BJ (cell line): ENCODE measurements around the gene TTLL3. TPM values are rescaled to one million over a fixed set of nuclear protein-coding genes. Genes with fewer than 3 reads are reported as not detected.

ENCODE experiments used
- CTCF ChIA-PET: fragments of 350-600 bp; formaldehyde crosslinking; extraction: SDS; loops from one replicate; lab custom pipeline; 2021; ENCODE audit warnings: antibody characterized with exemption, inconsistent platforms; lab: Yijun Ruan, JAX
- POLR2A ChIA-PET: fragments of 300-600 bp; sonication (Branson Sonifier 250); formaldehyde crosslinking; extraction: SDS; loops from one replicate; lab custom pipeline; 2021; ENCODE audit warnings: antibody characterized with exemption; lab: Charles Lee
- DNase-seq: peaks from one replicate; pipeline ENCODE4 v3.0.0-alpha.2; 2011; ENCODE audit warnings: low read depth
- H3K27me3 ChIP-seq: 2 replicates; pipeline ENCODE4 v1.6.0; 2011; ENCODE audit warnings: low read length; ENCODE audit not compliant: control insufficient read depth, insufficient read depth
- H3K36me3 ChIP-seq: 2 replicates; pipeline ENCODE4 v1.5.1; 2011; ENCODE audit warnings: low read length; ENCODE audit not compliant: control insufficient read depth, insufficient read depth
- H3K4me3 ChIP-seq: 2 replicates; pipeline ENCODE4 v1.5.1; 2011; ENCODE audit warnings: low read depth, mild to moderate bottlenecking, control low read depth, low read length
- polyA plus RNA-seq: library from polyadenylated mRNA; depleted of rRNA; stranded (reverse); fragments of >200 nt; gene quantifications from 2 replicates; pipeline ENCODE4 v1.2.3, GENCODE V29; 2011
- TF ChIP-seq, protein P1 (sequence below): IDR thresholded peaks from 2 replicates; pipeline ENCODE4 v1.5.1; 2011; ENCODE audit warnings: low read depth, mild to moderate bottlenecking, control low read depth, inconsistent platforms, low read length, moderate library complexity; ENCODE audit not compliant: insufficient read depth

The TTLL3 gene
- polyA plus RNA-seq, 1 experiment, result 25.4 TPM

GRCh38 chr3:9781551-9781950 is 28.5 kb upstream of the TTLL3 start:
- Histone ChIP-seq H3K27me3 (no peaks in the 10 kb centered on the region), H3K36me3 (peaks cover 24% of the 10 kb centered on the region), H3K4me3 (no peak overlapping the region)
- CTCF ChIA-PET, result no interaction called here
- POLR2A ChIA-PET, result no interaction called here
- DNase-seq, result no peak
- TF ChIP-seq, protein P1, sequence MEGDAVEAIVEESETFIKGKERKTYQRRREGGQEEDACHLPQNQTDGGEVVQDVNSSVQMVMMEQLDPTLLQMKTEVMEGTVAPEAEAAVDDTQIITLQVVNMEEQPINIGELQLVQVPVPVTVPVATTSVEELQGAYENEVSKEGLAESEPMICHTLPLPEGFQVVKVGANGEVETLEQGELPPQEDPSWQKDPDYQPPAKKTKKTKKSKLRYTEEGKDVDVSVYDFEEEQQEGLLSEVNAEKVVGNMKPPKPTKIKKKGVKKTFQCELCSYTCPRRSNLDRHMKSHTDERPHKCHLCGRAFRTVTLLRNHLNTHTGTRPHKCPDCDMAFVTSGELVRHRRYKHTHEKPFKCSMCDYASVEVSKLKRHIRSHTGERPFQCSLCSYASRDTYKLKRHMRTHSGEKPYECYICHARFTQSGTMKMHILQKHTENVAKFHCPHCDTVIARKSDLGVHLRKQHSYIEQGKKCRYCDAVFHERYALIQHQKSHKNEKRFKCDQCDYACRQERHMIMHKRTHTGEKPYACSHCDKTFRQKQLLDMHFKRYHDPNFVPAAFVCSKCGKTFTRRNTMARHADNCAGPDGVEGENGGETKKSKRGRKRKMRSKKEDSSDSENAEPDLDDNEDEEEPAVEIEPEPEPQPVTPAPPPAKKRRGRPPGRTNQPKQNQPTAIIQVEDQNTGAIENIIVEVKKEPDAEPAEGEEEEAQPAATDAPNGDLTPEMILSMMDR, result no peak

GRCh38 chr3:9781978-9782603 is 28.0 kb upstream of the TTLL3 start:
- ChIA-PET POLR2A (no interaction called here), CTCF (no interaction called here)
- TF ChIP-seq, protein P1, result no peak
- Histone ChIP-seq H3K36me3 (peaks cover 27% of the 10 kb centered on the region), H3K27me3 (no peaks in the 10 kb centered on the region), H3K4me3 (no peak overlapping the region)
- no peak for DNase-seq

- H3K4me3 ChIP-seq, result no peak overlapping the region
- peaks cover 32% of the 10 kb centered on the region for H3K36me3 ChIP-seq
- H3K27me3 ChIP-seq, result no peaks in the 10 kb centered on the region
- POLR2A ChIA-PET, result no interaction called here
- TF ChIP-seq, protein P1, result no peak
- no peak for DNase-seq
- CTCF ChIA-PET, result no interaction called here
Measured at GRCh38 chr3:9782770-9783169, 27.3 kb upstream of the TTLL3 start.

GRCh38 chr3:9783954-9784353 is 26.1 kb upstream of the TTLL3 start:
- Histone ChIP-seq H3K36me3 (peaks cover 34% of the 10 kb centered on the region), H3K4me3 (no peak overlapping the region), H3K27me3 (no peaks in the 10 kb centered on the region)
- ChIA-PET CTCF (no interaction called here), POLR2A (no interaction called here)
- TF ChIP-seq, protein P1, result no peak
- DNase-seq, result no peak

DNA sequence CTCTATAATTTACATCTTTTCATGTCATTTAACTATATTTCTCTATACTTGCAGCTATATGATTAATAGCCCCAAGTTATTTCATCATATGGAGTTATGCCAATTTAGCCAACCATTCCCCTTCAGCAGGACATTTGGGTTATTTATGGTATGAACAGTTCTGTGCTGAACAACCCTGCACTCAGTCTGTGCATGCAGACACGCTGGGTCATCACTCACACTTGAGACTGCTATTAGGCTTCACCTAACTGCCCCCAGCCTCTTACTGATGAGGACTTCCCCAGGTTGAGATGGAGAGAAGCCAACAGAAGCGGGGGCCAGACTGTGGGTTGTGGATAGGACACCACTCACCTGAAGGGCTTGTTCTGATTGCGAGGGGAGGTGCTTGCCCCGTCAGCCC is 25.1 kb upstream of the TTLL3 start:
- Histone ChIP-seq H3K4me3 (no peak overlapping the region), H3K36me3 (peaks cover 42% of the 10 kb centered on the region), H3K27me3 (no peaks in the 10 kb centered on the region)
- TF ChIP-seq, protein P1, result no peak
- no peak for DNase-seq
- ChIA-PET POLR2A (no interaction called here), CTCF (no interaction called here)
